GM21367 (cell line): ENCODE results near the gene GABRR3.

Source experiments
- ATAC-seq: cut with Tn5 transposase; IDR thresholded peaks from one replicate; pipeline ENCODE4 v1.9.1; 2021; ENCODE audit not compliant: unreplicated experiment

GABRR3 gene

DNA sequence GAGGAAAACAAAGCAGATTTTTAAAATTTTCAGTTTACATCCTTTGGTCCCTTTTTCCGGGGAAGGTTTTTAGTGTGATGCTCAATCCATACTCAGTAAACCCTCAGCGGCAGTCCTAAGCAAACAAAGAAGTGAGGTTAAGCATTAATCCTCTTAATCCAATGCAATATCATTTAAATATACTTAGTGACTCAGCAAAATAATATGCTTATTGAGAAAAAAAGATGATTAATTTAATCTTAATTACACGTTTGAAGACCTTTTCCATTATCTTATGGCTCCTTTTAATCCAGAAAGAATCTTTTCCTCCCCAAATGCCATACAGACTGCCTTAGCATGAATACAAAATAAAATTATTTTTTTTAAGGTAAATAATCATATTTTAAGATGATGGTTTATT is at the start of gene GABRR3:
TSS of gene GABRR3 (minus strand) at position 108 of the 400 bp plus-strand sequence. CDS start 328 bp downstream, outside the sequence.
- ATAC-seq, result no peak

DNA sequence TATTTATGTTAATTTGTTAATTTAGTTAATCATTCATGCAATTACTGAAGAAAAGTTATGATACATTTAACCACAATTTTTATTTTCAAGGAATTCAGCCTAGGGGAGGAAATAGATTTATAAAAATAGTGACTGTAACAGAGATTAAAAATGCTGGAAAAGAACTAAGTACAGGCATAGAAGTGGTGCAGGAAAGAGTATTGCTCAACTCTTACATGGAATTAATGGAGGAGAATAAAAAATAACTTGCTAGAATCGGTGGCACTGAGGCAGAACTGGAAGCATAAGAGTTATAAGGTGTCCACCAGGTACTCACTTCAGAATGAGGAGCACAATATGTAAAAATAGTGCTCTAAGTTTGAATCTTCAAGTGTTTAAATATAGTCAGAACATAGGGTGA is 38.4 kb upstream of the GABRR3 start:
- no peak for ATAC-seq

DNA sequence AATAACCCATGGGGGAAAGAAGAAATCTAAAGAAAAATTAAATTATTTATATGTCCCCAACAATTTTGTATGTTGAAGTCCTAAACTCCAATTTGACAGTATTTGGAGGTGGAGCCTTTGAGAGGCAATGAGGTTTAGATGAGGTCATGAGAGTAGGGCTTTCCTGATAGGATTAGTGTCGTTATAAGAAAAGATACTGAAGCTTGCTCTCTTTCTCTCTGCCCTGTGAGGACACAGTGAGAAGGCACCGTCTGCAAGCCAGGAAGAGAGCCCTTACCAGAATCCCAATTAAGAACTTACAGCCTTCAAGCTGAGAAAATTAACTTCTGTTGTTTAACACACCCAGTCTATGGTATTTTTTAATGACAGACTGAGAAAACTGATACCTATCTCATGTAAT is 35.7 kb upstream of the GABRR3 start:
- ATAC-seq, result no peak

DNA sequence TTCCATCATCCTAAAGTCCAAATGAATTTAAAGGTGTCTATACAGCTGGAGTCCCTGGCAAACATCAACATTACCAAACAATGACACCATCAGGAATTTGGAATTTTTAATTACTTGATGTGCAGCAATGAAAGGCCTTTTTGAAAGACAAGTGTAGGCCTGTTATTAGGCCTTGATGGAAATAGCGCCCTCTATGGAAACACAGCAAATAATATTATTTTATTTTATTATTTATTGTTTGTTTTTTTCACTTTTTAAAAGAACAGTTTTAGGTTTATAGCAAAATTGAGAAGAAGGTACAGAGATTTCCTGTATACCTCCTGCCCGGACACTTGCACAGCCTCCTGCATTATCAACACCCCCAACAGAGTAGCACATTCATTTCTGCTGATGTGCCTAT is 33.7 kb upstream of the GABRR3 start:
- ATAC-seq, result no peak

DNA sequence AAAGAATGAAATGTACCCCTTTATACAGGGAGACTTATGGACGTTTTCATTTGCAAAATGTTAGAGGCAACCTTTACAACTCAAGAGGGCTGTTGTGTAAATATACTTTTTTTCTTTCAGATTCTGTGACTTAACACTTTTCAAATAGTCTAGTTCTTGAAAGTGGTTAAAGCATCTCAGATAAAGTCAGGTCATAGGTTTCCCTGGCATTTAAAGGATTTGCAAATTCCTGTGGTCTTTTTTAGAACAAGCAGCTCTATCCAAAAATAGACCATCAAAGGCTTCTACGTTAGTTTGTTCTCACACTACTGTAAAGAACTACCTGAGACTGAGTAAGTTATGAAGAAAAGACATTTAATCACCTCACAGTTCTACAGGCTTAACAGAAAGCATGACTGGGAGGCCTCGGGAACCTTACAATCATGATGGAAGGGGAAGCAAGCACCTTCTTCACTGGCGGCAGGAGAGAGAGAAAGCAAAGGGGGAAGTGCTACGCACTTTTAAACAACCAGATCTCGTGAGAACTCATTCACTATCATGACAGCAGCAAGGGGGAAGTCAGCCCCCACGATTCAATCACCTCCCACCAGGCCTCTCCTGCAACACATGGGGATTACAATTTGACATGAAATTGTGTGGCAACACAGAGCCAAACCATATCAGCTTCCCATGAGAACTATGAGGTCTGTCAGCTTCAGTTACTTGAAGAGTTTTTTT is 23.3 kb upstream of the GABRR3 start:
- no peak for ATAC-seq

DNA sequence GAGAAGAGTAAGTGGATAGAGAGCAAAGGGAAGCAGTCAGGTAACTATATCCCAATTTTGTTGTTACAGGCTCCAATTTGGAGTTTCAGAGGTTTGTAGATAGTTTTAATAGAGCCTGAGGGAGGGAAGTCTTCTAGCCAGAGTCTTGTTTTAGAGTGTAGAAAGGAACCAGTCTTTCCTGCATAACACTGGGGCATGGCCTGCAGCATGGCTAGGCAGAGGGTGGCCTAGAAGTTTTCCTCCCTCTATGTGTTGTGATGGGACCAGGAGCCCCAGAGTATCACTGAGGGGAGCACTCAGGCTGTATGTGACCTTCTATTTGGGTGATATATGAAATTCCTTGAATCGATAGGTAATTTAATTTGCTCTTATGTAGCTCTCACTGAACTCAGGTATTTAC is 22.5 kb upstream of the GABRR3 start:
- no peak for ATAC-seq

DNA sequence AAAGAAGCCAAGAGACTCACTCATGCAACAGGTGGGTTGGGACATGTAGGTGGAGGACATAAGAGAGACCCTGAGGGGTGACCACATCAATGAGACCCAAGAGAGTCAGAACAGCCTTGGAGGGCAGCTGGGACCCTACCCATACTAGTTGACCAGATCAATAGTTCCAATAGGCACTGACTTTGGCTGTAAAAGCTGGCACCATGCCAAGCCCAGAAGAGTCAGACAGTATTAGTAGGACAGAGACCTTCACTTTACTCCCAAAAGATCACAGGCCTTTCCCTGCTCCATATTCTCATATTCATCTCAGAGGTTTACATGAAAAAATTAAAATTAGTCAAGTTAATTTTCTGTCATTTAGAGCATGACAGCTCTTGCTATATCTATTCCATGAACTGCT is 20.9 kb upstream of the GABRR3 start:
- ATAC-seq, result no peak

DNA sequence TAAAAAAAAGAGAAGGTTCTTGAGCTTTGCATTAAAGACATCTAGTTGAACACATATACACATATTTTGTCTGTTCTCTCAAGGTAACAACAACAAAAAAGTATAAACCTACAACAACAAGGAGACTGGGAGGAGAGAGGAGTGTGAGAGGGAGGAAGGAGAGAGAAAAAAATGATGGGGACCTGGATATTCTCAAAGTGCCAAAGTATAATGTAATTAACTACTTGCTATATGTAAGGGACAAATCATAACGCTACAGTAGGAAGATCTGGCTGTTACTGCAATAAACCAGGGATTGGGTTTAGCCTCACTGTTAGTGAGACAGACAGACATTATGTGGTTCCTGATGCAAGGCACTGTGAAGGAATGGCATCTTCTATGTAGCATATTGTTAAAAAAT is 14.2 kb upstream of the GABRR3 start:
- no peak for ATAC-seq

DNA sequence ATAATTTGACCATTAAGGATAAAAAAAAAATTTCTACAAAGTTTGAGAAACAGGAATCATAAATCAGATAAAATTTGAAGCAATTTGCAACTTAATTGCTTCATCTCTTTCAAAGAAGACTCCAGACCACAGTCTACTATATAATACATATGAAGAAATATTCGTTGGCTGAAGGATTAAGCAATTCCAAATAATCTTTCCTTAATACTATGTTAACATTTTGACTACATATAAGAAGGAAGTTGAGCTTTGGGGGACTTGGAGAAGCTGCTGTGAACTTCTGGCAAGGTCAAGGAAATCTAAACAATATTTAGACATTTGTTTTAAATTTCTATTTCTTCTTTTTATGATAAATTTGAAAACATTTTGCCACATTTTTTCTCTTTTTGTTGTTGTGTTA is 13.5 kb upstream of the GABRR3 start:
- ATAC-seq, result no peak

DNA sequence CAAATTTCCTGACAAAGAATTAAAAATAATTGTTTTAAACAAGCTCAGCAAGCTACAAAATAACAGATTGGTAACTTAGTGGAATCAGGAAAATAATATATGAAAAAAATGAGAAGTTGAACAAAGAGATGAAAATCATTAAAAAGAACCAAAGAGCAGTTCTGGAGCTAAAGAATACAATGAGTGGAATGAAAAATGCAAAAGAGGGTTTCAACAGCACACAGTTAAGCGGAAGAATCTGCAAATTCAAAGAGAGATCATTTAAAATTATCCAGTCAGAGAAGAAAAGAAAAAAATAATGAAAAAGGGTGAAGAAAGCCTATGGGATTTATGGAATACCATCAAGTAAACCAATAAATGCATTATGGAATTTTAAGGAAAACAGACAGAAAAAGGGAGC is 6.2 kb upstream of the GABRR3 start:
- no peak for ATAC-seq

DNA sequence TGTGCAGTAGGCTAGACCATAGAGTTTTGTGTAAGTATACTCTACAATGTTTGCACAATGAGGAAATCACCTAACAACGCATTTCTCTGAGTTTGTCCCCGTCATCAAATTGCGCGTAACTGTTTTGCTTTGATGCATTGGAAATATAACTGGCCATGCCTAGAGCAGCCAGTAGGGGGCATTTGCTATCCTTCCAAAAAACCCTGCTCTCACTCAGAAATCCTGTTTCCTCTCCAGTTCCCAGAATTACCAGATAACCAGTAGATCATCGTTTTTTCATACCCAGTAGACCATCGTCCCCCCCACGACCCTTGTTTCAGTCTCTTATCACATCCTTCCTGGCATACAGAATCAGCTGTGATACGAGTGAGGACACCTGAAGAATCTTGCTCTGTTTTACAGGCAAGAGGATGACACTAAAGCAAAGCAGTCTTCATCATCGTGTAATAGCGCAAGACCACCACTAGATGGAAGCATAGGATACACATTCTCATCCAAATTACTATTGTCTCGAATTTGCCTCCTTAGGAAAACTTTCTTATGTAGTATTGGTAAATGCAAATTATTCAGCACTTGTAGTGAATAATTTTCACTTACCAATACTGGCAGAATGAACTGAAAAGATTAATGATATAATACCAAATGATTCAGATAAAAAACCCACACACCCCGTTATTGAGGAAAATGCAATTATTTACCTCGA is 4.4 kb upstream of the GABRR3 start:
- peak; percentile 98 for ATAC-seq

DNA sequence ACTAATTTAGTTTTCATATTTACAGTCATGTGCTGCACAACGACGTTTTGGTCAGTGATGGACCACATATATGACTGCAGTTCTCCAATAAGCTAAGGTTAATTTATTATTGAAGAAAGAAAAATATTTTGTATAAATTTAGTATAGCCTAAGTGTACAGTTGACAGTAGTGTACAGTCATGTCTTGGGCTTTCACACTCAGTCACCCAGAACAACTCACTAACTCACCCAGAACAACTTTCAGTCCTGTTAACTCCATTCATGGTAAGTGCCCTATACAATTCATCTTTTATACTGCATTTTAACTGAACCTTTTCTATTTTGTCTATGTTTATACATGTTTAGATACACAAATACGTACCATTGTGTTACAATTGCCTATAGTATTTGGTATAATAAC is 3.8 kb upstream of the GABRR3 start:
- no peak for ATAC-seq

DNA sequence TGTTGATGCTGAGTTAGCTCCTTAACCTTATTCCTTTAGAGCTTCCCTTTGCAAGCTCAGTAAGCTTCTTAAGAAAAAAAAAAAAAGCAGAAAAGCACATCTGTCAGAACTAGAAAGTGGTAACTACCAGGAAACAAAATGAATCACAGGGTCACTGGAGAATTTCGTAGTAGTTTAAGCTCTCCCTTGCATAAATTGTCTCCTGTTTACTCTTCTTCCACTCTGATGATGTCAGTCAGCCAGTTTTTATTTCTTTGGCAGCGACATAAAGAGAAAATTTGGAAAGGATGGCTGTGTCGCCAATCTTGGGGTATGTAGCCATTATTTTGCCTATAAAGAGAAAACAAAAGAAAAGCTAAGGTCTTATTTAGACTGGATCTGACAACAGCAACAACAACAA is 3.2 kb upstream of the GABRR3 start:
- ATAC-seq, result no peak

DNA sequence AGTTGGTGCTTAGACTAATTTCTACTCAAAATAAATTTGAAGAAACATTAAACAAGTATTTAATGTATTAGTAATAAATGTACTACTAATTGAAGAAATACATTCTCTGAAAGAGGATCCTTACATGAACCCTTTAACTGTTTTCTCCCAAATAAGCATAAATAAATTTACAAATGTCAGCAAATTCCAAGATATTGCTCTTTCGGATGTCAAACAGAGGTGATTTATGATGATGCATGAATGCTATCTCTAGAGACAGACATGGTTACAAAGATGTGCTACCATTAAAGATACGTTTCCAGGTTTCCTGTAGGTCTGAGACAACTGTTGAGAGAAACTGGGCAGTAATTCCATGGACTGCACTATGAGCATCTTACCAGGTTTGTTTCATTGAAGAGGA is 629 bp downstream of the GABRR3 start:
- no peak for ATAC-seq

DNA sequence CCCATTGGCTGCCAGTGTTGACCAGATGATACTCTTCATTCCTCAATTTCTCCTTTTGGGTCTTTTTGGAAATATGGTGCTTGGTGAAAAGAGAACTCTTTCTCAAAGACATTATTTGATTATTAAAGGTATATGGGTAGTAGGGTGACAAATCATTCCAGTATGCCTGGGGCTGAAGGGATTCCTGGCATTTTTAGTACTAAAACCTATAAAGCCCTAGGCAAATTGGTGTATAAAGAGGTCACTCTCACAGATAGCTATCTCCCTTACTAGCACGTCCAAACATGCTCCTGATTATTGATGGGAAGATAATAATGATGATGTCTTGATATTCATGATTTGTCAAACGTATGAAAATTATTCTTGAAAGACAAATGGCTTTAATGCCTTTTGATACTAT is 1.1 kb downstream of the GABRR3 start:
- ATAC-seq, result no peak

DNA sequence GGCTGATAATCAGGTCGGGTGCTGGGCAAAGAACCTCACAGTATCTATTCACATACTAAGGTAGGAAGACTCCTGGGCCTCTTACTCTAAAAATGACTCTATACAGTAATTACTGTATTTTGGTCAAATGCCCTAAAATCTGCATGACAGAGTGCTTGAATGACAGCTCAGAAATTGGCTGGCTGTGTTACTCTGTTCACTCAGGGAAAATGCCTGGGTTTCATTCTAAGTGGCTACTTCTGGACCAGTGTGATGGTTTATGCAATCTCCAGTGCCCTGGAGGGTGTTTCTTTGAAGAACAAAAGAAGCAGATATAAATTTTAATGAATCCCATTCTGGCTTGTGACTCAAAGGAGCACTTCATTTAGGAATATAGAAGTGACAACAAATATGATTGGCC is 2.2 kb downstream of the GABRR3 start:
- no peak for ATAC-seq

DNA sequence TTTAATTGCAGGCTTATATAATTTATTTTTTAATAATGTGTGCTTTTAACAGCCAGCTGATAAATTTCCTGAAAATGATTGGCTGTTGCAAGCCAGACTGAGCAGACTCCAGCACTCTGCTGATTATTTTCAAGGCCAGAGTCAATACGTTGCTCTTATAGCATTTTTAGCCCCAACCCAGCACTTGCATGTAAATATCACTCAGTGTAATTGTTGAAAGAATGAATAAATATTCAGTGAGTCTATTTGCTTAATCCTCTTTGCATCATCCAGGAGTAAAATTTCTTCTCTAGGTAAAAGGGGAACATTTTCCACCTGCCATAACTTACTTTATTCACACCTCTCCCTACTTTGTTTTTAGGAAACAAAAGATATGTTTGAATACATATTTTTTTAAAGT is 2.9 kb downstream of the GABRR3 start:
- ATAC-seq, result no peak

DNA sequence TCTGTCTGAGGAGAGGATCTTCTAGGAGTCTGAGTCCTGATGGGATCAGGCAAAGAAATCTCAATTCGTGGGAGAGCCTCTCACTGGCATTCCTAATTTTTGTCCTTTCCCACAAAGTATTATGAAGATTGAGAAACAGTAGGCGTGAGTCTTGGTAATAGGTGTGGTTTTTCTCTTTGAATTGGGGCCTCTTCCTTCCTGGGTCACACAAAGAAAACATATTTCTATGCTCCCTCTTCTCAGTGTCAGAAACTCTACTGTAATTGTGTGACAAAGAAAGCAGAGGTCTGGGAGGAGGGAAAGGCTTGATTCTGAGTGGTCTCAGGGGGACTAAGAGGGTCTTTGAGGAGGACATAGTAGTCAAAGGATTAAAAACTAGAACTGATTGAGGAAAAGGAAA is 6.0 kb downstream of the GABRR3 start:
- no peak for ATAC-seq

DNA sequence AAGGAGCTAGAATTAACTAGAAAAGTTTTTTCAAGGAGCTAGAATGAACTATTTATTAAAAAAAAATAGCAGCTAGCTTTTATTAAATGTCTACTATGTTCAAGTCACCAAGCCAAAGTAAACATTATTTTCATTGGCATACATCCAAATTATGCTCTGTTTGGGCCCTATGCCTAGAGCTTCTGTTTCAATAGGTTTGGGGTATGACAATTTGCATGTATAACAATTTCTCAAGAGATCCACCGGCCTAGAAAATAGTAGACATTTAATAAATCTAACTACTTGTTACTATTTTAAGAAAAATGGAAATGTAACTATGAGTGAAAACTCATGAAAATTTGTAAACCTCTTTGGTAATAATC is 8.0 kb downstream of the GABRR3 start:
- ATAC-seq, result no peak

DNA sequence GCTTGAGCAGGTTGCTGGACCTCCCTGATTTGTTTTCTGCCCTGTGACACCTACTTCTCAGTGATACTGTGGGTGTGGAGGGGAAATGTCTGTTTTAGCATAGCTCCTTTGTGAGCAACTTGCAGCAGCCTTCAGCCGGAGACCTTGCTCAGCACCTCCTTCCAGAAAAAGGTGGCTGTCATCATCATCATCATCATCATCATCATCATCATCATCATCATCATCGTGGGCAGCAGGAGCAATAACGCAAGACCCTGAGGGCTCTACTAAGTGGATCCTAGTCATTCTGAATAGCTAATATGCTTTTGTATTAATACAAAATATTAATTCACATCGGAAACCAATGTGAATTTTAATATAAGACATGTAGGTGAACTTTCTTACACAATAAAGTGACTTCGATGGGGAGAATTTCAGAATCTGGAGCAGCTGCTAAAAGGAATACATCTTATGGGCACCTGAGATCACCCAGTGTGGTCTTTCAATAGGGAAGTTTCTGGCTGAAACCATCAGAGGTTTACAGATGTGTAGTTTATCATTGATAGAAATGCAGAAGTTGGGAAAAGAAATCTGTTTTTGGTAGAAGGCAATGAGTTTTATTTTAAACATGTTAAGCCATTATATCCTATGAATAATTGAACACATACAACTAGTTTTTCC is 8.6 kb downstream of the GABRR3 start:
- no peak for ATAC-seq

DNA sequence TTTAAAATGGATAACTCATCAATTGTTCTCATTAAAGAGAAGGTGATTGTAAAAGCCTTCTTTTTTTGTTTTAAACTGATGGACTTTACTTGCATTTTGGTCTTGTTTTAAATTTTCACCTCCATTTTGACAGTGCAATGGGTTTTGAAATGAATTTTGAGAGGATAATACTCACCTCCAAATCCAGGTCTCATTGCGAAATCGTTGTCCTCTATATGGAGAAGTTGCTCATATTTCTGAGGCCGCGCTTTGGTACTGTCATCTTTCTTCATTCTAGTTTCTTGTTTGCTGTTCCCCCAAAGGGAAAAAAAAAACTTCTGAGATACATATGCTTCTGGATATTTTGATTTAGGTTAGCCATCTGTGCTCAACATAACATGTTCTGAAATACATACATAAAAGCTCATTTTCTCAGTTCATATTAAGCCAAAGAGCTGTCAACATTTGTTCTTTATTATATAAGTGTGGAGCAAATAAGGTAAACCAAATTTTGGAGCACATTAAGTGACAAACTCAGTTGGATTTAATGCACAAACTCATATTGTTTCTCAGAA is 9.6 kb downstream of the GABRR3 start:
- no peak for ATAC-seq
